Loucy (cell line): ENCODE results near the gene INTS14.

Experiments
- CTCF ChIP-seq: fragments of 200-600 bp; sonication (generic); conservative IDR thresholded peaks from 2 replicates; pipeline ENCODE4 v1.5.1; 2014; ENCODE audit warnings: mild to moderate bottlenecking, antibody characterized with exemption, low read length
- EZH2phosphoT487 ChIP-seq: fragments of 200-600 bp; IDR thresholded peaks from 2 replicates; pipeline ENCODE4 v1.6.1; 2018; ENCODE audit warnings: antibody characterized with exemption, mild to moderate bottlenecking, moderate library complexity, borderline replicate concordance

GRCh38 chr15:65611888-65612615 lies 1.1 kb upstream of the INTS14 start:
- TF ChIP-seq CTCF (no peak), EZH2phosphoT487 (no peak)
